Measurements from ENCODE around the gene POLR2F.

The POLR2F gene

DNA sequence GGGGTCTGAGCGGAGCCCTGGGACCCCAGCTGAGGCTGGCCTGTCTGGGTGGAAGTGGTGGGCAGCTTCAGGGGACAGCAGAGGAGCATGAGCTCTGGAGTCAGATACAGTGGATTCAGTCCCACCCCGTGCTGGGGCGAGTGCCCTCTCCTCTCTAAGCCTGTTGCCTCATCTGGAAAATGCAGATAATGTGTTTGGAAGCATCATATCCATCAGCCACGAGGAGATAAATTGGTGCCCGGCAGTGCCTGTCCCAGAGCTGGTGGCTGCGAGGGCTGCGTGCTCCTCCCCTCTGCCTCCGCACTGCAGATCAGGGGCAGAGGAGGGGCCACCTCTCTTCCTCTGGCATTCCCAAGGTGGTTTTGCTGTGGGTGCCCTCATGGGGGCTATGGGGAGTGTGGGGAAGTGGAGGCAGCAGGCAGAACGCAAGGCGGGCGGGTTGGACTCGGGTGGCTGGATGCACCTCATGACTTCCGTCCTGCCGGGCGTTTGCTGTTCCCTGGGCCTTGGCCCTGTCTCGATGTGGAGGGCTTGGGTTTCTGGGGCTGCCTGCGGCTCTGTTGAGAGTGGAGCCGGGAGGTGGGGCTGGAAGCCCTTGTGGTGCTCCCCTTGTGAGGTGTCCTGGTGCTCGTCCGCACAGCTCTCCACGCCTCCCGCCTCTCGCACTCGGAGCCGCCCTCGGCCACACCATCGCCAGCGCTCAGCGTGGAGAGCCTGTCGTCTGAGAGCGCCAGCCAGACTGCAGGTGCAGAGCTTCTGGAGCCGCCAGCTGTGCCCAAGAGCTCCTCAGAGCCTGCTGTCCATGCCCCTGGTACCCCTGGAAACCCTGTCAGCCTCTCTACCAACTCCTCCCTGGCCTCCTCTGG is 26.5 kb upstream of the POLR2F start:
- peaks cover 0 to 89% (median 58%) of the 10 kb centered on the region in 11 experiments; a peak in 21 of 22 replicates for H4K20me1 ChIP-seq
- no peaks in the 10 kb centered on the region for H3K9me3 ChIP-seq (replicated peaks in 1 of 11)
- peak overlapping the region in 7 of 10 experiments; percentile 1 to 62 (median 30); a peak in 13 of 20 replicates for H3K4me3 ChIP-seq
- peak overlapping the region in 6 of 11 experiments; percentile 1 to 65 (median 36); a peak in 12 of 22 replicates for H3K27ac ChIP-seq
- peak overlapping the region in 10 of 11 experiments; percentile 30 to 74 (median 52); a peak in 17 of 22 replicates for H3K9ac ChIP-seq
- peaks cover 15 to 75% (median 41%) of the 10 kb centered on the region in 11 experiments for H3K36me3 ChIP-seq
- peak overlapping the region; percentile 77 to 99 (median 91) for H3K4me2 ChIP-seq
- peaks cover 52 to 96% (median 90%) of the 10 kb centered on the region in 10 experiments for H3K4me1 ChIP-seq
- H3K27me3 ChIP-seq: peaks cover 0 to 8% (median 0%) of the 10 kb centered on the region in 11 experiments; a peak in 2 of 22 replicates
- no peak for TF ChIP-seq Cebpa-rat (IDR thresholded peaks at IDR 0.05)

GRCh38 chr22:37927637-37927936 is 25.9 kb upstream of the POLR2F start:
- Histone ChIP-seq H4K20me1 (peaks cover 0 to 95% (median 60%) of the 10 kb centered on the region in 11 experiments; a peak in 21 of 22 replicates), H3K27me3 (peaks cover 0 to 8% (median 0%) of the 10 kb centered on the region in 11 experiments; a peak in 2 of 22 replicates), H3K9me3 (replicated peaks in 1 of 11) (no peaks in the 10 kb centered on the region), H3K4me1 (peaks cover 52 to 100% (median 95%) of the 10 kb centered on the region in 10 experiments), H3K36me3 (peaks cover 19 to 80% (median 46%) of the 10 kb centered on the region in 11 experiments), H3K27ac (peak overlapping the region in 4 of 11 experiments; percentile 29 to 65 (median 44); a peak in 7 of 22 replicates), H3K9ac (peak overlapping the region in 7 of 11 experiments; percentile 30 to 74 (median 60); a peak in 12 of 22 replicates), H3K4me3 (peak overlapping the region in 3 of 10 experiments; percentile 52 to 62 (median 54); a peak in 3 of 20 replicates), H3K4me2 (peak overlapping the region; percentile 77 to 99 (median 91))
- TF ChIP-seq Cebpa-rat (IDR thresholded peaks at IDR 0.05): no peak

GRCh38 chr22:37929390-37929789 is 24.1 kb upstream of the POLR2F start:
- H3K9ac ChIP-seq: peak overlapping the region in 5 of 11 experiments; percentile 12 to 65 (median 52); a peak in 9 of 22 replicates
- no peak for TF ChIP-seq Cebpa-rat (IDR thresholded peaks at IDR 0.05)
- peaks cover 0 to 8% (median 0%) of the 10 kb centered on the region in 11 experiments; a peak in 2 of 22 replicates for H3K27me3 ChIP-seq
- H3K27ac ChIP-seq: peak overlapping the region in 4 of 11 experiments; percentile 7 to 62 (median 41); a peak in 3 of 22 replicates
- no peak overlapping the region for H3K4me3 ChIP-seq
- H3K4me1 ChIP-seq: peaks cover 64 to 100% (median 99%) of the 10 kb centered on the region in 10 experiments
- no peaks in the 10 kb centered on the region for H3K9me3 ChIP-seq (replicated peaks in 1 of 11)
- H3K4me2 ChIP-seq: peak overlapping the region in 8 of 11 experiments; percentile 33 to 98 (median 92); a peak in 16 of 22 replicates
- peaks cover 0 to 93% (median 68%) of the 10 kb centered on the region in 11 experiments; a peak in 21 of 22 replicates for H4K20me1 ChIP-seq
- peaks cover 28 to 72% (median 52%) of the 10 kb centered on the region in 11 experiments for H3K36me3 ChIP-seq

GRCh38 chr22:37930270-37930951 is 23.1 kb upstream of the POLR2F start:
- peaks cover 0 to 8% (median 0%) of the 10 kb centered on the region in 11 experiments; a peak in 2 of 22 replicates for H3K27me3 ChIP-seq
- peaks cover 56 to 98% (median 93%) of the 10 kb centered on the region in 10 experiments for H3K4me1 ChIP-seq
- no peak for TF ChIP-seq Cebpa-rat (IDR thresholded peaks at IDR 0.05)
- peak overlapping the region in 9 of 11 experiments; percentile 10 to 65 (median 39); a peak in 13 of 22 replicates for H3K9ac ChIP-seq
- H3K36me3 ChIP-seq: peaks cover 28 to 71% (median 52%) of the 10 kb centered on the region in 11 experiments
- H3K4me3 ChIP-seq: 0 out of 20 replicates have a peak overlapping the region, but pooled peaks of 1 of the 10 experiments have one; percentile 6
- H4K20me1 ChIP-seq: peaks cover 0 to 83% (median 61%) of the 10 kb centered on the region in 11 experiments; a peak in 21 of 22 replicates
- H3K4me2 ChIP-seq: peak overlapping the region; percentile 14 to 98 (median 76)
- H3K9me3 ChIP-seq (replicated peaks in 1 of 11): no peaks in the 10 kb centered on the region
- peak overlapping the region in 8 of 11 experiments; percentile 7 to 62 (median 32); a peak in 10 of 22 replicates for H3K27ac ChIP-seq

GRCh38 chr22:37930952-37931440 is 22.5 kb upstream of the POLR2F start:
- H3K36me3 ChIP-seq: peaks cover 28 to 68% (median 48%) of the 10 kb centered on the region in 11 experiments

GRCh38 chr22:37931893-37932389 is 21.6 kb upstream of the POLR2F start:
- Histone ChIP-seq H3K27ac (peak overlapping the region in 6 of 11 experiments; percentile 9 to 62 (median 37); a peak in 7 of 22 replicates), H3K4me1 (peaks cover 41 to 98% (median 91%) of the 10 kb centered on the region in 10 experiments), H3K9me3 (replicated peaks in 1 of 11) (no peaks in the 10 kb centered on the region), H3K4me3 (peak overlapping the region in 1 of 10 experiments; percentile 20; a peak in 2 of 20 replicates), H4K20me1 (peaks cover 0 to 73% (median 55%) of the 10 kb centered on the region in 11 experiments; a peak in 21 of 22 replicates), H3K9ac (peak overlapping the region in 8 of 11 experiments; percentile 8 to 65 (median 34); a peak in 11 of 22 replicates), H3K27me3 (peaks cover 0 to 6% (median 0%) of the 10 kb centered on the region in 11 experiments; a peak in 1 of 22 replicates), H3K4me2 (peak overlapping the region; percentile 9 to 98 (median 76); a peak in 18 of 22 replicates), H3K36me3 (peaks cover 28 to 67% (median 53%) of the 10 kb centered on the region in 11 experiments)
- no peak for TF ChIP-seq Cebpa-rat (IDR thresholded peaks at IDR 0.05)

More at GRCh38 chr22:37930952-37931440, 22.5 kb upstream of the POLR2F start:
- peak overlapping the region in 4 of 11 experiments; percentile 46 to 65 (median 53); a peak in 7 of 22 replicates for H3K9ac ChIP-seq
- peak overlapping the region in 4 of 11 experiments; percentile 38 to 62 (median 54); a peak in 8 of 22 replicates for H3K27ac ChIP-seq
- peak overlapping the region; percentile 14 to 98 (median 76); a peak in 21 of 22 replicates for H3K4me2 ChIP-seq
- H3K4me1 ChIP-seq: peaks cover 50 to 98% (median 93%) of the 10 kb centered on the region in 10 experiments
- peaks cover 0 to 8% (median 0%) of the 10 kb centered on the region in 11 experiments; a peak in 2 of 22 replicates for H3K27me3 ChIP-seq
- no peak overlapping the region for H3K4me3 ChIP-seq
- no peak for TF ChIP-seq Cebpa-rat (IDR thresholded peaks at IDR 0.05)
- H4K20me1 ChIP-seq: peaks cover 0 to 79% (median 61%) of the 10 kb centered on the region in 11 experiments; a peak in 21 of 22 replicates
- H3K9me3 ChIP-seq (replicated peaks in 1 of 11): no peaks in the 10 kb centered on the region

GRCh38 chr22:37932401-37932800 is 21.1 kb upstream of the POLR2F start:
- Histone ChIP-seq H3K9me3 (replicated peaks in 1 of 11) (no peaks in the 10 kb centered on the region), H3K27ac (peak overlapping the region in 4 of 11 experiments; percentile 21 to 60 (median 50); a peak in 6 of 22 replicates), H4K20me1 (peaks cover 0 to 68% (median 51%) of the 10 kb centered on the region in 11 experiments; a peak in 21 of 22 replicates), H3K36me3 (peaks cover 29 to 70% (median 54%) of the 10 kb centered on the region in 11 experiments), H3K27me3 (peaks cover 0 to 2% (median 0%) of the 10 kb centered on the region in 11 experiments; a peak in 1 of 22 replicates), H3K4me2 (peak overlapping the region in 9 of 11 experiments; percentile 43 to 98 (median 88); a peak in 17 of 22 replicates), H3K9ac (peak overlapping the region in 8 of 11 experiments; percentile 8 to 65 (median 34); a peak in 12 of 22 replicates), H3K4me1 (peaks cover 36 to 98% (median 91%) of the 10 kb centered on the region in 10 experiments), H3K4me3 (peak overlapping the region in 1 of 10 experiments; percentile 20; a peak in 2 of 20 replicates)
- TF ChIP-seq Cebpa-rat (IDR thresholded peaks at IDR 0.05): no peak
